Epithelial cell of prostate (primary cell): ENCODE results near the gene IFI16.

Experiments used
- DNase-seq: peaks from one replicate; pipeline ENCODE4 v3.0.0-alpha.2; 2011; ENCODE audit warnings: low read depth, low spot score
- H3K27ac ChIP-seq: fragments of 450-650 bp; 2 replicates; pipeline ENCODE4 v1.5.1; 2017; ENCODE audit warnings: mild to moderate bottlenecking

The IFI16 gene

DNA sequence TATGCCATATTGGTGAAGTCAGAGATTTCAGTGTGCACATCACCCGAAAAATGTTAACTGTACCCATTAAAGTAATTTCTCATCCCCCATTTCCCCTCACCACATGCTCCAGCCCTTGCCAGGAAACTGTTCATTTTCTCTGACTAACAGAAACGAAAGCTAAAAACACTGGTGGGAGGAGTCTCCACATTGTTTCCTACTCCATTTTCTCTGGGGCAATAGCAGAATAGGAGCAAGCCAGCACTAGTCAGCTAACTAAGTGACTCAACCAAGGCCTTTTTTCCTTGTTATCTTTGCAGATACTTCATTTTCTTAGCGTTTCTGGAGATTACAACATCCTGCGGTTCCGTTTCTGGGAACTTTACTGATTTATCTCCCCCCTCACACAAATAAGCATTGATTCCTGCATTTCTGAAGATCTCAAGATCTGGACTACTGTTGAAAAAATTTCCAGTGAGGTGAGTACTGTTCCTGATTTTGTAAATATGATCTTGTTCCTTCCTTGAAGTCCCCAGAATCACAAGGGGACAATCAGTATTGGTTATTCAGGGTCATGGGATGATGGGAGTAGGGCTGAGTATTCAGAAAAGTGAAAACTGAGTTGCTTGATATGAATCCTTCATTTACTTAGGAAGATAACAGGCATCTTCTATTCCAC is at the start of gene IFI16:
IFI16 (plus strand) TSS at position 204 of the 658 bp plus-strand sequence. CDS start 4,774 bp downstream, outside the sequence.
- H3K27ac ChIP-seq = peak within 1 kb of the TSS; percentile 94
- peak; percentile 81 for DNase-seq

DNA sequence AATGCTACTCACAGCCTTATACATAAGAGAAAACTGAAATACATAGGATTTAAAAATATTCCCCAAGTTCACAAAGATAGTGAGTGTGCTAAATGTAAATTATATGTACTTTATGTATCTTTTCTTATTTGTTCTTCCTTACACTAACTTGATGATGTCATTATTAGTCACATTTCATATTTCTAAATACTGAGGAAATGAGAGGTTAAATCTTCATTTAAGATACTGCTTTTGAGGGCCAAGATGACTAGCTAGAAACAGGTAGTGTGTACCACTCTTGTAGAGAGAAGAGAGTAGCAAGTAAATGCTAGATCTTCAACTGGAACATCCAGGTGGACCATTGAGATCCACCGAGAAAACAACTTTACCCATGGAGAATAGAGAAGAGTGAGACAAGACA is 48.5 kb upstream of the IFI16 start:
- H3K27ac ChIP-seq = no peak overlapping the region

DNA sequence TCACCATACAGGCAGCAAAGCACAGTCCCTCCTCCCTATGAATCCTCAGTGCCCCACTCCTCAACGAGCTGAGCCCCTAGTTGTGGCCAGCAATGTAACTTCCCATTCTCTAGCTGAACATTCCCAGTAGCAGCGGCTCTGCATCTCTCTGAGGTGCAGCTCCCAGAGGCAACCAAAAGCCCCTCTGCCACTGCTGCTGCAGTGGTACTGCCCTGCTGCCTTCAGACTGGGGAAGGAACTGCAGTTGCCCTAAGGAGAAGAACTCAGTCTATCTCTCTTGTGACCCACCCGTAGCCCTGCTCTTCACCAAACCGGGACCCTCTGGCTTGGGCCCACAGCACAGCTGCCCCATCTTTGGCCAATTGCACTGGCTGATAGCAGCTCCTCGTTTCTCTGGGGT is 46.7 kb upstream of the IFI16 start:
- no peak for DNase-seq
- no peak overlapping the region for H3K27ac ChIP-seq

More for the DNA sequence above, 48.5 kb upstream of the IFI16 start:
- no peak for DNase-seq

DNA sequence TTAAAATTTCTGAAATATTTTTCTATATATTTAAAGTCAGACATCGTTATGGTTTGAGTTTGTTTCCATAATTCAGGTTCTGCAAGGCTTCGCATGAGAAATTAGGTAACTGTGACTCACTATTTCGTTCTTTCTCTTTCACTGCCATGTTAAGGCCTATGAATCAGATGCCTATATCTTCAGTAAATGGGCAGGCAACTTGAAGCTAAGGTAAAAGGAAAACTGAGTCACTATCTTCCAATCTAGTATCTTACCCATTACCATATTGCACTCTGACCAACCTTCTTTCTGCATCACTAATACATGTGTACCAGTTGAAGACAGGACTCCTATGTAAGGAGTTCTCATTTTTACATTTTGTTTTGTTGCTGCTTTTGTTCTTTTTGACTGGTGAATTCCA is 40.5 kb upstream of the IFI16 start:
- DNase-seq = peak; percentile 56
- peak overlapping the region; percentile 53 for H3K27ac ChIP-seq

DNA sequence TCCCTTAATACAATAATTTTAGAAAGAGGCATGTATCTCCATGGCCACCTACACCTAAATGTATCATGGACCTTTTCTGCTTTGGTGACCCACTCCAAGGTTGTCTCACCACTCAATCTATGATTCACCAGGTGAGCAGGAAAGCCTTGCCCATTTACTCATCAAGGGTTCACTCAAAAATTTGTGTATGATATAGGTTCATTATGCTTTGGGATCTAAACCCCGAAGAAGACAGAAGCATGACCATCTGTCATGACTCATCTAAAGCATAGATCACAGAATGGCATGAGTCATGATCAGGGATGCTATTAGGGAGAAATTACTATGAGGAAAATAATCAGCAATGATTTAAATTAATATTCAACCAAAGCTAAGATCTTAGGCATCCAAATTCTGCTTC is 39.9 kb upstream of the IFI16 start:
- H3K27ac ChIP-seq = peak overlapping the region; percentile 53
- DNase-seq = peak; percentile 57

DNA sequence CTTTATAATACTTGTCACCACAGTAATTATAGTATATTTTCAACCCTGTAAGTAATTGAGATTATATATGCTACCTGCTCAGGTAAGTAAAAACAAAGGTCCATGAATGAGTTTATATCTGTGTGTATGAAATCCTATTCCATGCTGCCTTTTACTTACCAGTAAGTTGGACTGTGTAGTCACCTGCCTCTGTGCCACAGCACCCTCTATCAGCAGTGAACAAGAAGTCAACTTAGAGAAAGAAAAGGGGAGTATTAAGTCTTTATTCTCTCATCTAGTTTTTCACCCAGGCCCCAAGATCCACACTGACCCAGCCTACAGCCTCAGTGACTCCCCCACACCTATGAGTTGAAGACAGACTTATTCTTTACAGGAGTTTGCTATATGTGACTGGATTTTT is 36.9 kb upstream of the IFI16 start:
- H3K27ac ChIP-seq = no peak overlapping the region
- no peak for DNase-seq

DNA sequence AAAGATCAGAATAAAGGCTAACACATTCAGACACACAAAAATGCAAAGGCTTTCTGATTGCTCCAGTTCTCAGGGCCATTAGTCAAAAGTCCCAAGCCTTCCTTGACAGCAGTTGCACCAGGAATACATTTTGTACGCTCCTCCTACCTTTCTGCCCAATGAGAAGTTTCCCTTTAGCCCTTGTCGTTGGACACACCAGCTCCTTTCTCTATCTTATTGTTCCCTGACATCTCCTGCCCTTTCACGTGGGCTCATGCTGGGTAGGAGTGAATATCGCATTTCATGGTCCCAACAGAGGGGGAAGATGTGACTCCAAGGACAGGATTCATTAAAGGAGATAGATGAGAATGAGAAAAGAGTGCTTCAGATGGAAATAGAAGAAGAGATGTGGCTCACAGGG is 33.5 kb upstream of the IFI16 start:
- H3K27ac ChIP-seq = no peak overlapping the region
- DNase-seq = no peak

DNA sequence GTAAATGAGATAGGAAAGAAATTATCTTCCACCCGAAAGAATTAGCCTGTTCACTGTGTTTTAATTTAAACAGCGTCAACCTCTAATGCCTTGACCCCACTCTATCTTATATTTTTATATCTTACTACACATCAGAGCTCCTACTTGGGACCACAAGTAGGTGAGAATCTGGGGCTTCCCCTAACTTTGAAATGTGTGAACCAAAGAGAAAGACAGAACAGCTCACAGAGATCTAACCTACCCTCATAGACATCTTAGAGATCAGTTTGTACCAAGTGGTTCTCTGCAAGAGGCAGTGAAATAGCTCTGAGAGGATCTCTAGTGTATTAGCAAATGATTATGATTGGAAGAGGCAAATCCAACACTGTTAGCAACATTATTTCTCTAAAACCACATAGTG is 31.0 kb upstream of the IFI16 start:
- H3K27ac ChIP-seq = no peak overlapping the region
- DNase-seq = no peak

DNA sequence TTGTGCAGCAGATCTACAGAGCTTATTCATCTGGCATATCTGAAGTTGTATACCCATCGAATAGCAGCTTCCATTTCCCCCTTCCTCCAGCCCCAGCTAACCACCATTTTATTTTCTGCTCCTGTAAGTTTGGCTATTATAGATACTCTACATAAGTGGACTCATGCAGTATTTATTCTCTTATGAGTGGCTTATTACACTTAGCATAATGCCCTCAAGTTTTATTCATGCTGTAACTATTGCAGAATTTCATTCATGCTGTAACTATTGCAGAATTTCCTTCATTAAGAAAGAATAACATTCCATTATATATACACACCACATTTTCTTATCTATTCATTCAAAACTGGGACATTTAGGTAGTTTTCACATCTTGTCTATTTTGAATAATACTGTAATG is 30.5 kb upstream of the IFI16 start:
- DNase-seq = no peak

DNA sequence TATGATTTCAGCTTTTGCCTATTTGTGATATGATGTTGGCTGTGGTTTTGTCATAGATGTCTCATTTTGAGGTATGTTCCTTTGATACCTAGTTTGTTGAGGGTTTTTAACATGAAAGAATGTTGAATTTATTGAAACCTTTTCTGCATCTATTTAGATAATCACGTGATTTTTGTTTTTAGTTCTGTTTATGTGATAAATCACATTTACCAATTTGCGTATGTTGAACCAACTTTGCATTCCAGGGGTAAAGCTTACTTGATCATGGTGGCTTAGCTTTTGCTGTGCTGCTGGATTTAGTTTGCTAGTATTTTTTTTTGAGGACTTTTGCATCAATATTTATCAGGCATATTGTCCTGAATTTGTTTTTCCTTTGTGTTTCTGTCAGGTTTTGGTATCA is 26.5 kb upstream of the IFI16 start:
- no peak for DNase-seq
- H3K27ac ChIP-seq = no peak overlapping the region

More for the DNA sequence above, 30.5 kb upstream of the IFI16 start:
- H3K27ac ChIP-seq = no peak overlapping the region

DNA sequence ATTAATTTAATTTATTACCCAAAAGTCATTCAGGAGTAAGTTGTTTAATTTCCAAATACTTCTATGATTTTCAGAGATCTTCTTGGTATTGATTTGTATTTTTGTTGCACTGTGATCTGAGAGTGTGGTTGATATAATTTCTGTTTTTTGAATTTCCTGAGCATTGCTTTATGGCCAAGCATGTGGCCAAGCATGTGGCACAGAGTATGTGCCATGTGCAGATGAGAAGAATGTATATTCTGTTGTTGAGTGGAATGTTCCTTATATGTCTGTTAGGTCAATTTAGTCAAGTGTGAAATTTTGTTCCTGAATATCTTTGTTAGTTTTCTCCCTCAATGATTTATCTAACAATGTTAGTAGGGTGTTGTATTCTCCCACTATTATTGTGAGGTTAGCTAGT is 25.3 kb upstream of the IFI16 start:
- DNase-seq = no peak

DNA sequence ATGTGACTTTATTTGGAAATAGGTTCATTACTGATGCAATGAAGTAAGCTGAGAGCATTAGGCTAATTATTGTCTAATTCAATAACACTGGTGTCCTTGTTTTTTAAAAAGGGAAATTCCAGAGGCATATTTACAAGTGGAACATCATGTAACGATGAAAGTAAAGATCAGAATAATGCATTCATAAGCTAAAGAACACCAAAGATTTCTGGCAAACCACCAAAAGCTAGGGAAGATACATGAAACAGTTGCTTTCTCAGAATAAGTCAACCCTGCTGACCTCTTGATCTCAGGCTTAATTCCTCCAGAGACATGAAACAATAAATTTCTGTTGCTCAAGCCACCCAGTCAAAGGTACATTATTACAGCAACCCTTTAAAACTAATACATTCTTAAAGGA is 20.3 kb upstream of the IFI16 start:
- no peak for DNase-seq
- no peak overlapping the region for H3K27ac ChIP-seq

More for the DNA sequence above, 25.3 kb upstream of the IFI16 start:
- no peak overlapping the region for H3K27ac ChIP-seq

DNA sequence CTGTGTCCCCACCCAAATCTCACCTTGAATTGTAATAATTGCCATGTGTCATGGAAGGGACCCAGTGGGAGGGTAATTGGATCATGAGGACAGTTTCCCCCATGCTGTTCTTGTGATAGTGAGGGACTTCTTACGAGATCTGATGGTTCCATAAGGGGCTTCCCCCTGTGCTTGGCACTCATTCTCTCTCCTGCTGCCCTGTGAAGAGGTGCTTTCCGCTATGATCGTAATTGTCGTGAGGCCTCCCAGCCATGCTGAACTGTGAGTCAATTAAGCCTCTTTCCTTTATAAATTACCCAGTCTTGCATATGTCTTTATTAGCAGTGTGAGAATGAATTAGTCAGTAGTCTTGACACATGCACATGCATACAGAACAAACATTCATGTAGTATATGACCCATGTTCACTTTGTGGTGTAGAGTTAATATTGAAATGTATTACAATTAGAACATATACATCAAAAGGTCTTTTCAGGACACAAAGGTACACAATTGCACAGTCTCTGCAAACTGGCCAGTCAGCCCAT is 16.9 kb upstream of the IFI16 start:
- H3K27ac ChIP-seq = no peak overlapping the region
- DNase-seq = no peak

DNA sequence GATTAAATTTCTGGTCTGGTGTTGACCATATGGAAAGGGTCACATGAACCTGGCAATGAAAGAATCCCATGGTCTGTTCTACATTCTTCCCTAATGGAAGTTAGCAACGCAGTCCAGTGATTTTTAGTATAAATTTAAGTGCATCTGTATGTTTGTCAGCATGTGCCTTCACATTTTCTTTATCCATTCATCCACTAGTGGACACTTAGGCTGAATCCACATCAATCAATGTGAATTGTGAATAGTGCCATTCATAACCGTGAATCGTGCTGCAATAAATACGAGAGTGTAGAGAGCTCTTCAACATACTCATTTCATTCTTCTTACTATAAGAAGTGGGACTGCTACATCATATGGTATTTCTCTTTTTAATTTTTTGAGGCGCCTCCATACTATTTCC is 12.7 kb upstream of the IFI16 start:
- H3K27ac ChIP-seq = no peak overlapping the region
- no peak for DNase-seq

DNA sequence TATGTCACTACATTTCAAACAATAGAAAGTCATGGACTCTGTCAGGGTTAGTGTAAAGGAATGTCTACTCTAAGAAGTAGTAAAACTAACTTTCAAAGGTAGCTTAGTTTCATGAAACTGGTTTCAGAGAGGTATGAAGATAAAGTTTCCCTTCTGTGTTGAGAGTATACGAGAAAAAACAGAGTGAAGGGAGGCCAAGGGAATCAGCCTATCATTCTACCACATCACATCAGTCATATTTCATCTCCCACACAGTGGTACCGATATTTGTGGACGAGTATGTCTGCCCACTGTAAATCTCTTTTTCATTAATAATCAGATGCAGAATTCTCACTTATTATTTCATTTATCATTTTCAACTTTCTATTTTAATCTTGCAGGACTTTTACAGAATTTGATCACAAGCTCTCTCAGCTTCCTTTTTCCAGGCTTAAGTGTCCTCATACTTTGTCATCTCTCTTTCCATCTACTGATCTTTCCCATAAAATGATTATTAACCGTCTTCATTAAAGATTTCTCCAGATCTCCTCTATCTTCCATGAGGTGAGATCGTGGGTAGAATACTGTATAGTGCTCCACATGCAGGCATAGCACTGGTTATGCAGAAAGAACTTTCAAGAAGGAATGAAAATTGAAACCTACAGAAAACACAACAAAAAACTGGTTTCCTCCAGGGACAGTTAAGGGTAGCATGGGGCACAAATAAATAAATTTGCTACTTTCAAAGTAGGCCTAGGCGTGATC is 11.5 kb upstream of the IFI16 start:
- H3K27ac ChIP-seq = no peak overlapping the region
- no peak for DNase-seq

DNA sequence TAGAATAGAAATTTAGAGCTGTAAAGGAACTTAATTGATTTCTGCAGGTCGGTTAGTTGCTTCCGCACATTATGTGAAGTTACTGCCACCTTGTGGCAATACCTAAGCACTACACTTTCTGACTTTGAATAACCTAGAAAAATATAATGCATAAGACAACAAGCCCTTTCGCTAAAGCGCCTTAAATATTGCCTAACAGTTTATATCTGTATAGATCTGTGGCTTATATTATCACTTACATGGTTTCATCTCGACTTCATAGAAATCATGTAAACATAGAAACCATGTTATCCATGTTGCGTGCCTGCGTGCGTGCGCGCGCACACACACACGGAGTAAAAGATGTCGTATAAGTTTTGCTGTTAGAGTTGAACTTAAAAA is 10.9 kb upstream of the IFI16 start:
- DNase-seq = no peak
- peak overlapping the region; percentile 74 for H3K27ac ChIP-seq

DNA sequence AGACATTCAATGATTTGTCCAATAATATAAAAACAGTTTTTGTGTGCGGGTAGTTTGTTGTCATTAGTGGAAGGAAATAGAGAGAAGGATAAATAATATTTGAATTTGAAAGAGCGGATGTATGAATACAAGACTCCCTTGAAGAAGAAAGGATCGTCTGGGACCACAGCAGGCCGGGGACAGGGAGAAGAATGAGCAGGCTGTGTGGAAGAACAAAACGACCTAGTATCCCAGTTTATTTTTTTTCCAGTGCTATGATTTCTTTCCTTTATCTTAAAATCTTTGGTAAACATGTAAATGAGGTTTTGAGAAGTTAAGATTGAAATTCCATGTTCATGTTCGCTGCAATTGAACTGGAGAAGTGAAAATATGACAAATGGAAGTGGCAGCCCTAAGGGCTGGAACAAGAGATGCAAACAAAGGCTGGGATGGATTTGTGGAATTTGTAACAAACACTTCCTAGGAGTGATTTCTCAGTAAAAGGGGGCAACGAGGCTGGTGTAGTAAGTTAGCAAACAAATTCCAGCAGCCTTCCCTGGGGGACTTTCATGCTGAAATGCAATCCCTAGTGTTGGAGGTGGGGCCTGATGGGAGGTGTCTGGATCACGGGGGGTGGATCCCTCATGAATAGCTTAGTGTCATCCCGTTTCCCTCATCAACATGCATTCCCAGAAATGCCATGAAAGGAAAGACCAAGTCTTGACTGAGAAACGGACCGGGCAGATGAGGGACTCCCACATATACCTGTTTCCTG is 10.2 kb upstream of the IFI16 start:
- no peak for DNase-seq
- H3K27ac ChIP-seq = peak overlapping the region; percentile 74

DNA sequence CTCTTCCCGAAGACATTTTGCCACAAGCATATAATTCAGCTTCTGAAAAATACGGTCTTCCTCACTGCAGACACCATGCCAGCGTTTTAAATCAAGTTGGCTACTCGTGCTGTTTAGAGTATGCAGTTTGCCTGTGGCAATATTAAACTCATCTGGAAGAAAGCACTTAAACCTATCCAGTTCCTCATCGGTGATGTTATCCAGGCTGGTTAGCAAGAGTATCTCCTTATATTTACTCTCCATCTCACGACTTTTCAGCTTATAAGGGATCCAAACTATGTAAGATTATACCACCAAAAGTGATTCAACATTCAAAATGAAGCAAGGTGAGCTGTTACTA is 9.7 kb upstream of the IFI16 start:
- H3K27ac ChIP-seq = peak overlapping the region; percentile 74
- no peak for DNase-seq

DNA sequence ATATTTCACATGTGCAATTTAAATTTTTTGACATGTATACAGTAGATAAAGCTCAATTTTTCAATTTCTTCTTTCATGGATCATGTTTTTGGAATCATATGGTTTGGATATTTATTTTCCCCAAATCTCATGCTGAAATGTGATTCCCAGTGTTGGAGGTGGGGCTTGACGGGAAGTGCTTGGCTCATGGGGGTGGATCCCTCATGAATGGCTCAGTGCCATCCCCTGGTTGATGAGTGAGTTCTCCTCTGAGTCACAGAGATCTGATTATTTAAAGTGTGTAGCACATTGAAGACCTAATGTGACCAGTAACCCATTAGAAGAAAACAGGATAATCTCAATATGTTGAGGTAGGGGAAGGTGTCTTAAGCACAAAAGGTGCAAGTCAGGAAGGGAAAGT is 9.1 kb upstream of the IFI16 start:
- H3K27ac ChIP-seq = peak overlapping the region; percentile 74
- DNase-seq = peak; percentile 63

DNA sequence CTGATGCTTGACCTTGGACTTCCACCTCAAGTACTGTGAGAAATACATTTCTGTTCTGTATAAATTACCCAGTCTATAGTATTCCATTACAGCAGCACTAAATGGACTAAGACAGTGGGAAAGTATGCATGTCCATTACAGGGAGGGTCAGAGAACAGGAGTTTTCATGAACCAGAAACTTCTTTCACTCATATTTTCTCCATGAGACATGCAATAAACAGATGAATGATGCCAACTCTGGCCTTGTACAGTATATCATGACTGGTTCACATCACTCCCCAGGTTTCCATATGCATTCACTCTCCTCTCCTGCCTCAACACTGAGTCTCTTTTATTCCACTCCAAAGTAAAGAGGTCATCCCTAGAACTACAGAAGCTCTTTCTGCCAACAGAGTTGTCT is 4.5 kb upstream of the IFI16 start:
- H3K27ac ChIP-seq = no peak overlapping the region
- DNase-seq = no peak

DNA sequence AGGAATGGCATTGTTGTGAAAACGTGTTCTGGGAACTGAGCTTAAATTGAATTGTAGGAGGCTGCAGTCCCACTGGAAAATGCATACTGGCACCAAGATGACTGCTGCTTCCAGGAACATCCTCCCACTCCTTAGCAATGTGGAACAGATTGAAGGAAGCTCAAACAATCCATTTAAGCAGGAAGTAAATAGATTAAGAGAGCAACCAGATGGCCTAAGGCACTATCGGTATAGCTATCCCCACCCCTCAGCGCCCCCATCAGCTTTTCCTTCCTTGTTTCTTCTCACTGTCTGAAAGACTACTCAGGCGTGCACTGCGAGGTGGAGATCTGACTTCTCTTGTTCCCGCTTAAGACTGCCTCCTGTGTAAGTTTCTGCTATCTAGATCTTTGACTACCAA is 4.0 kb upstream of the IFI16 start:
- H3K27ac ChIP-seq = no peak overlapping the region
- no peak for DNase-seq
